ENCODE data around the gene GAREM1.

GAREM1 gene

DNA sequence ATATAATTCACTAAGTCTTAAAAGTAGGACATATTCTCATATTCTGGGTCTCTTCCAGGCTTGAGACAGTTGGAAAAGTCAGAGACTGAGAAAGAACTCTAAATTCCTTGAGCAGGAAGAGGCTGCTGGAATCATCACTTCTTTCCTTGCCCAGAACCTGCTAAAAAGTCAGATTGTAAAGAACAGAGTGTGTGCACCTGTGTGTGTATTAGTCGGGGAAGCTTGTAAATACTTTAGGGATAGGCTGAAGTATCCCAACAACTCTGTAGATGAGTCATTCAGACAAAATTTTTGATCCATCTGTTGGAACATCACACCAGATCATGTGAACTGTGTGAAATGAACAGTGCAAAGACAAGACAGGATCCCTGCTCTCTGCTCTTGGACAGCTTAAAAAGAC lies 16.1 kb downstream of the GAREM1 start:
- H3K4me1 Mint-ChIP-seq = peaks cover 11% of the 10 kb centered on the region
- TF ChIP-seq, protein P1, sequence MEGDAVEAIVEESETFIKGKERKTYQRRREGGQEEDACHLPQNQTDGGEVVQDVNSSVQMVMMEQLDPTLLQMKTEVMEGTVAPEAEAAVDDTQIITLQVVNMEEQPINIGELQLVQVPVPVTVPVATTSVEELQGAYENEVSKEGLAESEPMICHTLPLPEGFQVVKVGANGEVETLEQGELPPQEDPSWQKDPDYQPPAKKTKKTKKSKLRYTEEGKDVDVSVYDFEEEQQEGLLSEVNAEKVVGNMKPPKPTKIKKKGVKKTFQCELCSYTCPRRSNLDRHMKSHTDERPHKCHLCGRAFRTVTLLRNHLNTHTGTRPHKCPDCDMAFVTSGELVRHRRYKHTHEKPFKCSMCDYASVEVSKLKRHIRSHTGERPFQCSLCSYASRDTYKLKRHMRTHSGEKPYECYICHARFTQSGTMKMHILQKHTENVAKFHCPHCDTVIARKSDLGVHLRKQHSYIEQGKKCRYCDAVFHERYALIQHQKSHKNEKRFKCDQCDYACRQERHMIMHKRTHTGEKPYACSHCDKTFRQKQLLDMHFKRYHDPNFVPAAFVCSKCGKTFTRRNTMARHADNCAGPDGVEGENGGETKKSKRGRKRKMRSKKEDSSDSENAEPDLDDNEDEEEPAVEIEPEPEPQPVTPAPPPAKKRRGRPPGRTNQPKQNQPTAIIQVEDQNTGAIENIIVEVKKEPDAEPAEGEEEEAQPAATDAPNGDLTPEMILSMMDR (IDR thresholded peaks at IDR 0.05) = no peak
- no peaks in the 10 kb centered on the region for H3K36me3 Mint-ChIP-seq (ENCODE audit: low read depth)
- H3K27me3 Mint-ChIP-seq (ENCODE audit: low read depth, poor library complexity) = no peaks in the 10 kb centered on the region
- DNase-seq = no peak
- H3K9me3 Mint-ChIP-seq = no peaks in the 10 kb centered on the region
- H3K27ac Mint-ChIP-seq = no peak overlapping the region
- H3K4me3 Mint-ChIP-seq = no peak overlapping the region

DNA sequence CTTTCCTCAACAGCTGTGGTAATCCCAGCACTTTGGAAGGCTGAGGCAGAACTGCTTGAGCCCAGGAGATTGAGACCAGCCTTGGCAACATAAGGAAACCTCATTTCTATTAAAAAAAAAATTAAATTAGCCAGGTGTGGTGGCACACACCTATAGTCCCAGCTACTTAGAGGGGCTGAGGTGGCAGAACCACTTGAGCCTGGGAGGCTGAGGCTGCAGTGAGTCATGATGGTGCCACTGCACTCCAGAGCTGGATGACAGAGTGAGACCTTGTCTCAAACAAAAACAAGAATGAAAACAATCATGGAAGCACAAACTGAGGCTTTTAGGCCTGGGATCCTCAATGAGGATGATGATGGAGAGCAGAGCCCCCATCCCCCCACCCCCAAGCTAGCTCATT lies 19.8 kb downstream of the GAREM1 start:
- Mint-ChIP-seq H3K9me3 (no peaks in the 10 kb centered on the region), H3K27me3 (ENCODE audit: low read depth, poor library complexity) (no peaks in the 10 kb centered on the region), H3K4me1 (peaks cover 6% of the 10 kb centered on the region), H3K36me3 (ENCODE audit: low read depth) (no peaks in the 10 kb centered on the region), H3K27ac (no peak overlapping the region), H3K4me3 (no peak overlapping the region)
- TF ChIP-seq, protein P1 (IDR thresholded peaks at IDR 0.05) = no peak
- DNase-seq = no peak

DNA sequence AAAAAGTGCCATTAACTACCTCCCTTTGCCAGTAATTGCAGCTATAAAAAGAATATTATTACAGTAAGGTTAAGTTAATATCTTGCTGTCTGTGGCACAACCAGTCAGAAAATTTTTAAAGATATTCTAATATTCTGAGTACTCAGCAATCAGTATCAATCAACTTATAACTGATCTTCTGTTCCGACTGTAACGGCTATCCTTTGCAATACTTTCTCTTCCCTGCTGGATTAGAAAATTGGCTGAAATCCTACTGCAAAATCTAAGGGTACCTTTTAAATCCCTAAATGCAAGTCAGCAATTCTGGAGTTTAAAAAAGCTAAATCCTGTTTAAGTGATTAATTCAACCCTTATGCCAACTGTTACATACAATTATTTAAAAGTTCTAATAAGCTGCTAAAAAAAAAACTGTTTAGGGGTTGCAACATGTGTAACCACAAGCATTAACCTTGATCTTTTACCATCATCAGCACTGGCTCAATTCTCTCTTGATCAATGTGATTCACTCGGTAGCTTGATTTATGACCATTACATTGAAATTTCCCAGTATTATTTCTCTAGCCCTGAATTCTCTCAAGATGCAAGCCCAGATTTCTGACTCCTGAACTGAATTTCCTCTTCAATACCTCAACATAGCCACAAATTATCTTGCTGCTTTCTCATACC lies 20.5 kb downstream of the GAREM1 start:
- H3K27ac Mint-ChIP-seq = no peak overlapping the region
- peaks cover under 1% of the 10 kb centered on the region for H3K4me1 Mint-ChIP-seq
- H3K27me3 Mint-ChIP-seq (ENCODE audit: low read depth, poor library complexity) = no peaks in the 10 kb centered on the region
- no peak overlapping the region for H3K4me3 Mint-ChIP-seq
- no peaks in the 10 kb centered on the region for H3K9me3 Mint-ChIP-seq
- no peak for DNase-seq
- TF ChIP-seq, protein P1 (IDR thresholded peaks at IDR 0.05) = no peak
- H3K36me3 Mint-ChIP-seq (ENCODE audit: low read depth) = no peaks in the 10 kb centered on the region

DNA sequence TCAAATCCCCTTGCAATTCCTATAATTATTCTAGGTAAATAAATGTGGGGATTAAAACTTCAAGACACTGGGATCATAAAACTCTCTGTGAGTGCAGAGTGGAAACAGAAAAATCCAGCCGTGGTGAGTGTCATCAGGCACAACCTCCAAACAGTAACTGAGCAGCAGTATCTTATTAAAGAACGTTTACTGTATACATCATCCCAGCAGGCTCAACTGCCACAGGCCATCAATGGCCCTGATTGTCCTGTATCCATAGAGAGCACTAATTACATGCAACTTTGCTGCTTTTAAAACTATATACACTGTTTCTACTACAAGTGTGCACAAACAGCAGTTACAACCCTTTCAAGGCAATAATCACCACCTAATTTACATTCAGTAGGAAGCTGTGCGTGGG lies 23.9 kb downstream of the GAREM1 start:
- peaks cover under 1% of the 10 kb centered on the region for H3K4me1 Mint-ChIP-seq
- no peaks in the 10 kb centered on the region for H3K27me3 Mint-ChIP-seq (ENCODE audit: low read depth, poor library complexity)
- no peak for DNase-seq
- no peak overlapping the region for H3K27ac Mint-ChIP-seq
- H3K4me3 Mint-ChIP-seq = no peak overlapping the region
- no peaks in the 10 kb centered on the region for H3K36me3 Mint-ChIP-seq (ENCODE audit: low read depth)
- no peaks in the 10 kb centered on the region for H3K9me3 Mint-ChIP-seq
- TF ChIP-seq, protein P1 (IDR thresholded peaks at IDR 0.05) = no peak

DNA sequence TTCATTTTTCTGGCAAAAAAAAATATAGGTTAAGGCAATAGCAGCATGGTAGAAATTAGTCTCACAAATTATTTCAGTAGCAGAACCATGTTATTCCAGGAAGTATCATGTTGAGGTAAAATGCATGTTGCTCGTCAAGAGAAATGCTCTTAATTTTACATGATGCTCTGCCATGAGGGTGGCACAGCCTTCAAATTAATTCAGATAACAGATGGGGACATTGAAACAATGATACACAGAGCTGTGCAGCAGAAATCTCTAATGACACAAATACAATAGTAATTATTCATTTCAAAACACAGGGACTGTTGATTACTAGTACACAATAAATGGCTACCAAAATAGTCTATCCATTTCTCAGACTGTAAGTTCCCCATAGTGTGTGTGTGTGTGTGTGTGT lies 24.8 kb downstream of the GAREM1 start:
- H3K9me3 Mint-ChIP-seq = no peaks in the 10 kb centered on the region

More for the DNA sequence above, 24.8 kb downstream of the GAREM1 start:
- no peaks in the 10 kb centered on the region for H3K36me3 Mint-ChIP-seq (ENCODE audit: low read depth)
- H3K27ac Mint-ChIP-seq = no peak overlapping the region
- DNase-seq = no peak
- no peak overlapping the region for H3K4me3 Mint-ChIP-seq
- TF ChIP-seq, protein P1 (IDR thresholded peaks at IDR 0.05) = no peak
- H3K4me1 Mint-ChIP-seq = peaks cover 3% of the 10 kb centered on the region
- H3K27me3 Mint-ChIP-seq (ENCODE audit: low read depth, poor library complexity) = no peaks in the 10 kb centered on the region

All from nephron progenitor cell (in vitro differentiated cells).